Endodermal cell (in vitro differentiated cells): ENCODE measurements around the gene PLXNB3. TPM values are rescaled to one million over a fixed set of nuclear protein-coding genes. Genes with fewer than 3 reads are reported as not detected.

Experiments used
- DNase-seq: peaks from one replicate; pipeline ENCODE4 v3.0.0-alpha.2; 2017
- H3K27ac ChIP-seq: 2 replicates; pipeline ENCODE4 v1.5.1; 2013; ENCODE audit warnings: mild to moderate bottlenecking, low read depth, low read length, moderate library complexity
- H3K27me3 ChIP-seq: 2 replicates; pipeline ENCODE4 v1.6.1; 2013; ENCODE audit warnings: mild to moderate bottlenecking, low read length, moderate library complexity; ENCODE audit not compliant: insufficient read depth, control insufficient read depth, poor library complexity, severe bottlenecking
- H3K36me3 ChIP-seq: 2 replicates; pipeline ENCODE4 v1.7.0; 2013; ENCODE audit warnings: mild to moderate bottlenecking, low read length, moderate library complexity; ENCODE audit not compliant: control insufficient read depth, insufficient read depth
- H3K4me1 ChIP-seq: one replicate; pipeline ENCODE4 v1.7.0; 2013; ENCODE audit warnings: low read length; ENCODE audit not compliant: control insufficient read depth, insufficient read depth
- H3K4me3 ChIP-seq: 2 replicates; pipeline ENCODE4 v1.5.1; 2013; ENCODE audit warnings: mild to moderate bottlenecking, low read length, moderate library complexity
- H3K9ac ChIP-seq: 2 replicates; pipeline ENCODE4 v1.6.1; 2013; ENCODE audit warnings: mild to moderate bottlenecking, low read length, moderate library complexity; ENCODE audit not compliant: poor library complexity, severe bottlenecking; ENCODE audit errors: extremely low read depth
- H3K9me3 ChIP-seq: 2 replicates; pipeline ENCODE4 v1.6.1; 2013; ENCODE audit warnings: mild to moderate bottlenecking, low read length, moderate library complexity; ENCODE audit not compliant: control insufficient read depth
- H3K27ac Mint-ChIP-seq: 2 replicates; pipeline ENCODE4 v1.8.0; 2020; ENCODE audit warnings: mixed read lengths
- H3K27me3 Mint-ChIP-seq: 2 replicates; pipeline ENCODE4 v1.8.0; 2021; ENCODE audit warnings: mild to moderate bottlenecking, mixed read lengths; ENCODE audit not compliant: insufficient read depth
- H3K36me3 Mint-ChIP-seq: 2 replicates; pipeline ENCODE4 v1.8.0; 2020; ENCODE audit warnings: low read depth, mixed read lengths
- H3K4me1 Mint-ChIP-seq: 2 replicates; pipeline ENCODE4 v1.8.0; 2020; ENCODE audit warnings: mixed read lengths
- H3K4me3 Mint-ChIP-seq: 2 replicates; pipeline ENCODE4 v1.8.0; 2020; ENCODE audit warnings: mild to moderate bottlenecking, moderate library complexity, mixed read lengths
- H3K9me3 Mint-ChIP-seq: 2 replicates; pipeline ENCODE4 v1.8.0; 2020; ENCODE audit warnings: mild to moderate bottlenecking, mixed read lengths
- WGBS, 2 experiments: methylation state at CpG; one replicate each; pipeline versions ENCODE4 v1.1.5 to v1.1.7; 2013; ENCODE audit warnings: missing lambda C conversion rate in 2 of 2, mixed read lengths in 1 of 2; ENCODE audit not compliant: insufficient coverage in 1 of 2, insufficient read length in 1 of 2; 5-methylcytosine and 5-hydroxymethylcytosine counted together
- long read RNA-seq, 4 experiments: library from polyadenylated mRNA in 2 of 4; library from RNA in 1 of 4; library from capped mRNA in 1 of 4; stranded (forward) in 3 of 4; unstranded in 1 of 4; transcript quantifications; one replicate each; pipeline ENCODE4 v2.0.0, GENCODE V29; 2020 to 2021; ENCODE audit warnings: inconsistent platforms in 1 of 4
- polyA plus RNA-seq, 2 experiments: library from polyadenylated mRNA; stranded (reverse); fragments of 50-300 nt; gene quantifications; one replicate each; pipeline ENCODE4 v1.2.3, GENCODE V29; 2013
- total RNA-seq, 2 donors: library from RNA; stranded (reverse); fragmentation: NEBNext Ultra II Directional in 1 of 2; extraction: Animal tissue kit (Norgen Biotek cat#: 25700) in 1 of 2; gene quantifications; 2 replicates in 1 of 2; 3 replicates in 1 of 2; pipeline ENCODE4 v1.2.1, GENCODE V29; 2021
- TF ChIP-seq, protein P1 (sequence below): fragments of 200-600 bp; sonication (generic); conservative IDR thresholded peaks from 2 replicates; pipeline ENCODE4 v1.5.0; 2021; ENCODE audit warnings: antibody characterized with exemption, mild to moderate bottlenecking

PLXNB3 gene
- total RNA-seq, result 1 to 10 TPM; 1.1 TPM
- polyA plus RNA-seq (2013, experiment 1 of 2), result 4.5 TPM
- 2.6 TPM for polyA plus RNA-seq (2013, experiment 2 of 2)
- long read RNA-seq, experiment 1, result 0 reads
- long read RNA-seq, experiment 2, partial matches to known transcripts, result 1 of 1 reads
- long read RNA-seq, experiment 2, other reads (novel, unspliced or antisense), result 0 of 1 reads
- long read RNA-seq, experiment 3, result 0 reads
- long read RNA-seq, experiment 4, result 0 reads

- no peak within 1 kb of the TSS for H3K4me3 ChIP-seq
Measured at GRCh38 chrX:153763989-153764755, at the start of gene PLXNB3. Gene PLXNB3, plus strand, starts transcription at chrX:153764249. Its CDS starts 1,287 bp downstream, at chrX:153765536.

DNA sequence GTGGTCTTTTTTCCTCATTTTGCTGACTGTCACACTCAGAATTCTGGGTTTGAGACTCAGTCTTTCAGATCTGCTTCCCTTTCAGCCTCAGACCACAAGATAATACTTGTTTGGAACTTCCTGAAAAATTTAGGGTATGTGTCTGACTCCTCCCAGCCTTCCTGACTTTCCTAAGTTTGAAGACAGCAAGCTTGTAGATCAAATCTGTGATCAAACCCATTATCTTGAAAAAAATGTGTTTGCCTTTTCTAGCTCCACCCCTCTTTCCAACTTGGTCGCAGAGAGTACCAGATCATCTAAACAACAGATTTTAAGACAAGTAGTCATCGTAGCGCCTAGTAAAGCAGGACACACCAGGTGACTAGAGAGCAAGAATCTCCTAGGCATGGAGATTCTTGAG lies 49.8 kb upstream of the PLXNB3 start:
- Mint-ChIP-seq H3K4me3 (no peak overlapping the region), H3K36me3 (peaks cover 49% of the 10 kb centered on the region), H3K27ac (no peak overlapping the region), H3K27me3 (no peaks in the 10 kb centered on the region), H3K9me3 (peaks cover 67% of the 10 kb centered on the region), H3K4me1 (no peaks in the 10 kb centered on the region)
- WGBS, 2 experiments, result 83 to 89% methylated on average over 1 to 3 of the region's 3 CpGs
- Histone ChIP-seq H3K27ac (no peak overlapping the region), H3K9ac (no peak overlapping the region), H3K4me1 (no peaks in the 10 kb centered on the region), H3K27me3 (no peaks in the 10 kb centered on the region), H3K4me3 (no peak overlapping the region), H3K36me3 (peaks cover 46% of the 10 kb centered on the region), H3K9me3 (no peaks in the 10 kb centered on the region)
- TF ChIP-seq, protein P1, sequence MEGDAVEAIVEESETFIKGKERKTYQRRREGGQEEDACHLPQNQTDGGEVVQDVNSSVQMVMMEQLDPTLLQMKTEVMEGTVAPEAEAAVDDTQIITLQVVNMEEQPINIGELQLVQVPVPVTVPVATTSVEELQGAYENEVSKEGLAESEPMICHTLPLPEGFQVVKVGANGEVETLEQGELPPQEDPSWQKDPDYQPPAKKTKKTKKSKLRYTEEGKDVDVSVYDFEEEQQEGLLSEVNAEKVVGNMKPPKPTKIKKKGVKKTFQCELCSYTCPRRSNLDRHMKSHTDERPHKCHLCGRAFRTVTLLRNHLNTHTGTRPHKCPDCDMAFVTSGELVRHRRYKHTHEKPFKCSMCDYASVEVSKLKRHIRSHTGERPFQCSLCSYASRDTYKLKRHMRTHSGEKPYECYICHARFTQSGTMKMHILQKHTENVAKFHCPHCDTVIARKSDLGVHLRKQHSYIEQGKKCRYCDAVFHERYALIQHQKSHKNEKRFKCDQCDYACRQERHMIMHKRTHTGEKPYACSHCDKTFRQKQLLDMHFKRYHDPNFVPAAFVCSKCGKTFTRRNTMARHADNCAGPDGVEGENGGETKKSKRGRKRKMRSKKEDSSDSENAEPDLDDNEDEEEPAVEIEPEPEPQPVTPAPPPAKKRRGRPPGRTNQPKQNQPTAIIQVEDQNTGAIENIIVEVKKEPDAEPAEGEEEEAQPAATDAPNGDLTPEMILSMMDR, result no peak
- no peak for DNase-seq

More at GRCh38 chrX:153763989-153764755, at the start of gene PLXNB3:
- no peaks in the 10 kb centered on the region for H3K36me3 Mint-ChIP-seq
- peaks cover 54% of the 10 kb centered on the region for H3K9me3 Mint-ChIP-seq
- H3K36me3 ChIP-seq, result no peaks in the 10 kb centered on the region
- H3K9ac ChIP-seq, result no peak within 1 kb of the TSS
- TF ChIP-seq, protein P1, result peak; percentile 82
- no peaks in the 10 kb centered on the region for H3K9me3 ChIP-seq
- no peak within 1 kb of the TSS for H3K4me3 Mint-ChIP-seq
- H3K27me3 ChIP-seq, result no peaks in the 10 kb centered on the region
- H3K27ac Mint-ChIP-seq, result no peak within 1 kb of the TSS
- WGBS, 2 experiments, result 0 to 49% methylated on average over 1 to 26 of the region's 26 CpGs
- DNase-seq, result peak; percentile 93
- peaks cover 5% of the 10 kb centered on the region for H3K27me3 Mint-ChIP-seq
- H3K4me1 Mint-ChIP-seq, result no peaks in the 10 kb centered on the region
- no peak within 1 kb of the TSS for H3K27ac ChIP-seq
- no peaks in the 10 kb centered on the region for H3K4me1 ChIP-seq

GRCh38 chrX:153717445-153717844 lies 46.6 kb upstream of the PLXNB3 start:
- H3K4me3 Mint-ChIP-seq, result no peak overlapping the region
- peaks cover 70% of the 10 kb centered on the region for H3K9me3 Mint-ChIP-seq
- H3K27ac Mint-ChIP-seq, result no peak overlapping the region
- Histone ChIP-seq H3K27ac (no peak overlapping the region), H3K36me3 (peaks cover 64% of the 10 kb centered on the region), H3K4me1 (no peaks in the 10 kb centered on the region), H3K4me3 (no peak overlapping the region), H3K9ac (no peak overlapping the region), H3K27me3 (no peaks in the 10 kb centered on the region), H3K9me3 (no peaks in the 10 kb centered on the region)
- no peak for DNase-seq
- TF ChIP-seq, protein P1, result no peak
- 99 to 100% methylated on average over 1 to 8 of the region's 9 CpGs for WGBS, 2 experiments
- peaks cover 64% of the 10 kb centered on the region for H3K36me3 Mint-ChIP-seq
- peaks cover 5% of the 10 kb centered on the region for H3K4me1 Mint-ChIP-seq
- no peaks in the 10 kb centered on the region for H3K27me3 Mint-ChIP-seq
